NCI-H526 treated with DMSO at 0.1 percent for 48 hours (cell line): ENCODE results near the gene PLEKHG2.

Source experiments
- DNase-seq: peaks from one replicate; lab custom pipeline; 2025; lab: John Stamatoyannopoulos, UW

PLEKHG2 gene

DNA sequence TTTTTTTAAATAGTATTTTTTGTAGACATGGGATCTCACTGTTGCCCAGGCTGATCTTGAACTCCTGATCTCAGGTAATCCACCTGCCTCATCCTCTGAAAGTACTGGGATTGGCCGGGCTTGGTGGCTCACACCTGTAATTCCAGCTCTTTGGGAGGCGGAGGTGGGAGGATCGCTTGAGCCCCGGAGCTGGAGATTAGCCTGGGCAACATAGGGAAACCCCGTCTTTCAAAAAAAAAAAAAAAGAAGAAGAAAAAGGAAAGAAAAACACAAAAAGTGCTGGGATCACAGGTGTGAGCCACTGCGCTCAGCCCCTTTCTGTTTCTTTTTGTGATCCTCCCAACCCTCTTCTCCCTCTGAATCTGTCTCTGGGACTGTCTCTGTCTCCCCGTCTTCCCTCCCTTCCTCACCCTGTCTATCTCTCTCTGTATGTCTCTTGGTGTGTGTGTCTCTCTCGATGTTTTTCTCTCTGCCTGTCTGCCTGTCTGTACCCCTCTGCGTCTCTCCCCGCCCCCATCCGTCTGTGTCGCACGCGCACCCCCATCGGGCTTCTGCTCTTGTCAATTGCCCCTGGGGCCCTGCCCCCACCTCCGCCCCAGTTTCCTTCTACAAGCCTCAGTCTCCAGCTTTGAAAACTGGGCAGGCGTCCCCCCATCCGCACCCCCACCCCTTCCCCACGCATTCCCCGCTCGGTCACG lies 6.4 kb upstream of the PLEKHG2 start:
- DNase-seq = no peak

- DNase-seq = peak; percentile 72
Measured at GRCh38 chr19:39406656-39407409, 5.6 kb upstream of the PLEKHG2 start, which contains the start of gene ZFP36. TSS of gene ZFP36 (plus strand) at chr19:39406847. CDS start at chr19:39406905, 58 bp downstream.

DNA sequence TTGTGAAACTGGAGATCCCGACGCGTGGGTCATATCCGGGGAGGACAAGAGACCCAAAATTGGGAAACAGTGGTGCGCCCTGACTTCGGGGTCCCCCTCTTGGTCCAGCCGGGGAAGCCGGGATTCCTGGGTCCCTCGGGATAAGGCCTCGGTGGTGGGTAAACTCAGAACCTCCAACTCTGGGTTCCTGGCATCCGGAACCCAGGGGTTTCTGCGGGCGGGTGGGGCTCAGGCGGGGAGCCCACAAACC lies 5.1 kb upstream of the PLEKHG2 start:
- DNase-seq = no peak

DNA sequence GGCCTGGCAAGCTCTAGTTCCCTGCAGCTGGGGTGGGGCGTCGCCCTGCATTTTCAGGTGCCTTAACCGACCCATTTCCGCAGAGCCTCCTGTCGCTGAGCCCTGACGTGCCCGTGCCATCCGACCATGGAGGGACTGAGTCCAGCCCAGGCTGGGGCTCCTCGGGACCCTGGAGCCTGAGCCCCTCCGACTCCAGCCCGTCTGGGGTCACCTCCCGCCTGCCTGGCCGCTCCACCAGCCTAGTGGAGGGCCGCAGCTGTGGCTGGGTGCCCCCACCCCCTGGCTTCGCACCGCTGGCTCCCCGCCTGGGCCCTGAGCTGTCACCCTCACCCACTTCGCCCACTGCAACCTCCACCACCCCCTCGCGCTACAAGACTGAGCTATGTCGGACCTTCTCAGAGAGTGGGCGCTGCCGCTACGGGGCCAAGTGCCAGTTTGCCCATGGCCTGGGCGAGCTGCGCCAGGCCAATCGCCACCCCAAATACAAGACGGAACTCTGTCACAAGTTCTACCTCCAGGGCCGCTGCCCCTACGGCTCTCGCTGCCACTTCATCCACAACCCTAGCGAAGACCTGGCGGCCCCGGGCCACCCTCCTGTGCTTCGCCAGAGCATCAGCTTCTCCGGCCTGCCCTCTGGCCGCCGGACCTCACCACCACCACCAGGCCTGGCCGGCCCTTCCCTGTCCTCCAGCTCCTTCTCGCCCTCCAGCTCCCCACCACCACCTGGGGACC lies 4.6 kb upstream of the PLEKHG2 start:
- DNase-seq = no peak

DNA sequence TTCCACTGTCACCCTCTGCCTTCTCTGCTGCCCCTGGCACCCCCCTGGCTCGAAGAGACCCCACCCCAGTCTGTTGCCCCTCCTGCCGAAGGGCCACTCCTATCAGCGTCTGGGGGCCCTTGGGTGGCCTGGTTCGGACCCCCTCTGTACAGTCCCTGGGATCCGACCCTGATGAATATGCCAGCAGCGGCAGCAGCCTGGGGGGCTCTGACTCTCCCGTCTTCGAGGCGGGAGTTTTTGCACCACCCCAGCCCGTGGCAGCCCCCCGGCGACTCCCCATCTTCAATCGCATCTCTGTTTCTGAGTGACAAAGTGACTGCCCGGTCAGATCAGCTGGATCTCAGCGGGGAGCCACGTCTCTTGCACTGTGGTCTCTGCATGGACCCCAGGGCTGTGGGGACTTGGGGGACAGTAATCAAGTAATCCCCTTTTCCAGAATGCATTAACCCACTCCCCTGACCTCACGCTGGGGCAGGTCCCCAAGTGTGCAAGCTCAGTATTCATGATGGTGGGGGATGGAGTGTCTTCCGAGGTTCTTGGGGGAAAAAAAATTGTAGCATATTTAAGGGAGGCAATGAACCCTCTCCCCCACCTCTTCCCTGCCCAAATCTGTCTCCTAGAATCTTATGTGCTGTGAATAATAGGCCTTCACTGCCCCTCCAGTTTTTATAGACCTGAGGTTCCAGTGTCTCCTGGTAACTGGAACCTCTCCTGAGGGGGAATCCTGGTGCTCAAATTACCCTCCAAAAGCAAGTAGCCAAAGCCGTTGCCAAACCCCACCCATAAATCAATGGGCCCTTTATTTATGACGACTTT lies 3.9 kb upstream of the PLEKHG2 start:
- DNase-seq = no peak

DNA sequence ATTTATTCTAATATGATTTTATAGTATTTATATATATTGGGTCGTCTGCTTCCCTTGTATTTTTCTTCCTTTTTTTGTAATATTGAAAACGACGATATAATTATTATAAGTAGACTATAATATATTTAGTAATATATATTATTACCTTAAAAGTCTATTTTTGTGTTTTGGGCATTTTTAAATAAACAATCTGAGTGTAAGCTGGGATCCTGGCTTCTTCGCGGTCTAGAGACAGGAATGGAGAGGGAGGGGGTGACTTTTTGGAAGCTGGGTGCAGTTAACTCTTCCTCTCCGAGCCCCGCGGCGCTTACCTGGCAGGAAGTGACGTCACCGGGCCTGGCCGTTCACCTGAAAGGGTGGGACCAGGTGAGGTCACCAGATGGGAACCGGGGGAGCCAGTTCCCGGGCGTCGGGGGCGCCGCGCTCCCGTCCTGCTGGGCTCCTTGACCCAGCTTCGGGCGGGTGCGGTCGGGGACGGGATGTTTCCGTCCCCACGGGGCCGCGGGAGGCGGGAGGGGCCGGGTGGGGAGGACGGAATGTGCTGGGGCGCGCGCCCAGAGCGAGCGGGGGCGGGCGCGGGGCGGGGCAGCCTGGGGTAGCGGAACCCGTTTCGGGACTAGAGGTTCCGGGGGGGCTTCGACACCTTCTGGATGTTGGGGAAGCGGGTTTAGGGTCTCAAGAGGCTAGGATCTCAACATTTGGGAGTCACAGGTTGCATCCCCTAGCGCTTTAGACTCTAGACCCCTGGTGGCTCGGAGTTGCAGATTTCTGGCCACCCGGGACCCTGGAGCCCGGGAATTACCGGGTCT lies 3.1 kb upstream of the PLEKHG2 start:
- peak; percentile 83 for DNase-seq

DNA sequence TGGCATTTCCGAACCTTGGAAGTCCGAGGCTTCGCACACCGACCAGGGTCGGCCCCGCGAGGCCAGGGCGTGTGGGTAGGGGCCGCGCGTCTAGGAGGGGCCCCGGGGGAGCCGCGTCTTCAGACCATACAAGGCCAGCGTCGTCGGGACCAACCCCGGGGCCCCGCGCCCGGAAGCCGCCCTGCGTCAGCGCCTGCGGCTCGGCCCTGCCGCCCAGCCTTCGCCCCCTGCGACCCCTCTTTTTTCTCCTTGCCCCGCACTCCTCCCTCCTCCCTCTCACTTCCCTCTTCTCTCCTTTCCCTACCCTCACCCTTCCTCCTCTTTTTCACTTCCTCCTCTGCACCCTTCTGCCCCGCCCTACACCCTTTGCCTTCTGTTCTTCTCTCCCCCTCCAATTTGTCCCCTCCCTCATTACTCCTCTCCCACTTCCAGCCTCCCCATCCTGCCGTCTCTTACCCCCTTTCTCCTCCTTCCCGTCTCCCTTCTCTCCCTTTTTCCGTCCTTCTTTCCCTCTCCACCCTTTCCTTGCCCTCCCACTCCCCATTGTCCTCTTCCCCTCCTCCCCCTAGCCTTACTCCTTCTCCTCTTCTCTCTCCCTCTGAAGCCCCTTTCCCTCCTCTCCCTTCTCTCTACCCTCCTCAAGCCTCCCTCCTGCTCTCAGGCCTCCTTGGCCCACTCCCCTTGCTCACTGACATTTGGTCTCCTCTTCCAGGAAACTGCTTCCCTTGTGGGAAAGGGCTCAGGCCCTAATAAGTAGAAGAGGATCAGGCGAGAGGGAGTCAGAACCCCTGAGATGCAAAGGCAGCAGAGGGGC lies 2.2 kb upstream of the PLEKHG2 start:
- no peak for DNase-seq

- DNase-seq = no peak
Measured at GRCh38 chr19:39410831-39411080, 1.7 kb upstream of the PLEKHG2 start.

- no peak for DNase-seq
Measured at GRCh38 chr19:39411081-39411831, 1.2 kb upstream of the PLEKHG2 start.

- DNase-seq = peak; percentile 97
Measured at GRCh38 chr19:39411832-39412099, 703 bp upstream of the PLEKHG2 start.

GRCh38 chr19:39412867-39413271 lies 400 bp downstream of the PLEKHG2 start:
- no peak for DNase-seq

DNA sequence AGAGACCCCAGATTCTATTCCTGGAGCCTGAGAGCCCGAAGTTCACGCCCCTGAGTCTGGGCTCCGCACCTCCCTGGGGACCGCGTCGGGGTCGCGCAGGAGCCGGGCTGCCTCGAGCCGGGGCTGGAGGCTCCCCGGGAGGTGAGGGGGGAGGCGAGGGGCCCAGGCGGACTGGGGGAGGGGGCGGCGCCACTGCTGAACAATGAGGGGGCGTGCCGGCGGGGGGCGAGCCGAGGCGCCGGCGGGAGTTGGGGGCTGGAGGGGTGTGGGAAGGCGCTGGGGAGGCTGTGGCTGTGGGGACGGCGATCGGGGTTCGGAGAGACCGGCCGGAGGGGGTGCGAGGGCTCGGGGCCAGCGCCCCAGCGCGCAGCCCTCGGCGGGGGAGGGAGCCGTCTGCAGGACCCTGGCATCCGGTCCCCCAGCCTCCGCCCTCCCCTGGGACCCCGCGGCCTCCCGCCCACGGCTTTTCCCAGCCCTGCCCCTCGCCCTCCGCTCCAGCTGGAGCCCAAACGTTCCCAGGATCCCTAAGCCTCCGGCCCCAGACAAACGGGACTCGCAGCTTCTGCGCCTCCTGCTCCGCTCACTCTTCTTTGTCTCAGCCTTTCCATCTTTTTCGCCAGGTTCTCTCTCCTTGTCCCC lies 922 bp downstream of the PLEKHG2 start:
- peak; percentile 45 for DNase-seq

- no peak for DNase-seq
Measured at GRCh38 chr19:39413911-39414608, 1.6 kb downstream of the PLEKHG2 start.

DNA sequence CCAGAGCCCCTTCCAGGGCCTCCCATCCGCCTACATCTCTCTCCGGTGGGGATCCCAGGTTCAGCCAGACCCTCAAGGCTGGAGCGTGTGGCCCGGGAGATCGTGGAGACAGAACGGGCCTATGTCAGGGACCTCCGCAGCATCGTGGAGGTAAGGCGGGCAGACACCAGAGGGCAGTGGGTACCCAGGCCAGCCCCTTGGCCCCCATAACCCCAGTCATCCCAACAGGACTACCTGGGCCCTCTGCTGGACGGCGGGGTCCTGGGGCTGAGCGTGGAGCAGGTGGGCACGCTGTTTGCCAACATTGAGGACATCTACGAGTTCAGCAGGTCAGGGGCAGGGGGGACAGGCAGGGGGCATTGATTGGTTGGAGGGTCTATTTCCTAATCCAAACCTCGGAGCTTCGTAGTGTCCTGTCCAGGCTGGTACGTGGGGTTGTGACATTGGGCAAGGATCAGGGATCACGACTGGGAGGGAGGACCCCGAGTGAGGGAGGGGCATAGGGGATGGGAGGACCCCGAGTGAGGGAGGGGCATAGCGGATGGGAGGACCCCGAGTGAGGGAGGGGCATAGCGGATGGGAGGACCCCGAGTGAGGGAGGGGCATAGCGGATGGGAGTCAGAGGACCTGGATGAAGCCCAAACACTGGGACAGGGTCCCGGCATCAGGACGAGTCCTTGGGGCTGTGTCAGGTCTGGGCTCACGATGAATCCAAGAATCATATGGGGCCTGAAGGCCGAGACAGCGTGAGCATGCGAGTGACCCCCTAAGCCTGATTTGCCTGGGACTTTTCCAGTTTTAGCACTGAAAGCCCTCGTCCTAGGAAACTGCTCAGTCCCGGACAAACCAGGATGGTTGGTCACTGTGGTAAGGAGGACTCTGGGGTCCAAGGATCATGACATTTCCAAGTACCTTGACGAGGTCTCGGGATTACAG lies 2.9 kb downstream of the PLEKHG2 start:
- DNase-seq = no peak

DNA sequence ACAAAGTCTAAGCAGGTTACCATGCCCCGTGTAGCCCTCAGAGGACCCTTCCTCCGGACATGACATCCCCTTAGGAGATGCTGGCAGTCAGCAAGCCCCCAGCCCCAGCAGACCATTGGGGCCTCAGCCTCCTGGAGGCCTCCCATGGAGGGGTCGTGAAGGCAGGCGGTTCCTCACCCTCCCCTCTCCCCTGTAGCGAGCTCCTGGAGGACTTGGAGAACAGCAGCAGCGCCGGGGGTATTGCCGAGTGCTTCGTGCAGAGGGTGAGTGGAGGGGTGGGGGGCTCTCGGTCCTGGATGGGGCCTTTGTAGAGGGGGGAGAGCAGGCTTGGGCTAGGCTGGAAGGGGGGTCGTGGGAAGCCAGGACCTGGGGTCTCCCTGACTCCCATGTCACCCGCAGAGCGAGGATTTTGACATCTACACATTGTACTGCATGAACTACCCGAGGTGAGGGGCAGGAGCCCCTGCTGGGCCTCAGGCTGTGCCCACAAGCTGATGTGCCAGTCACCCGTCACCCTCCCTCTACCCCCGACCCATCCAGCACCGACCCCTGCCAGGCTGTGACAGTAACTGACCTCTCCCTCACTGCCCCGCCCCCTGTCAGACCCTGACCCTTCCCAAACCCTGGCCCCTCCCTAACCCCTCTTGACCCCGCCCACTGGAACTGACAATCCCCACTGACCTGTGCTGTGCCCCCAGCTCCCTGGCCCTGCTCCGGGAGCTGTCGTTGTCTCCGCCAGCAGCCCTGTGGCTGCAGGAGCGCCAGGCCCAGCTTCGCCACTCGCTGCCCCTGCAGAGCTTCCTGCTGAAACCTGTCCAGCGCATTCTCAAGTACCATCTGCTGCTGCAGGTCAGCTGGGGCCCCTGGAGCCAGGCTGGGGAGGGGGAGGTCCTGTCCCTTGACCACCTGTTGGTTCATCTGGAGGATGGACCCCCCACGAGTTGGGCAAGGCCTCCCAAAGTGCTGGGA lies 4.0 kb downstream of the PLEKHG2 start:
- no peak for DNase-seq

- DNase-seq = no peak
Measured at GRCh38 chr19:39417463-39418181, 5.2 kb downstream of the PLEKHG2 start.
